GM18867 (cell line): ENCODE results near the gene DMRTB1.

ENCODE experiments used
- ATAC-seq: cut with Tn5 transposase; IDR thresholded peaks from one replicate; pipeline ENCODE4 v1.9.1; 2021; ENCODE audit warnings: mild to moderate bottlenecking, moderate library complexity; ENCODE audit not compliant: unreplicated experiment

DMRTB1 gene

DNA sequence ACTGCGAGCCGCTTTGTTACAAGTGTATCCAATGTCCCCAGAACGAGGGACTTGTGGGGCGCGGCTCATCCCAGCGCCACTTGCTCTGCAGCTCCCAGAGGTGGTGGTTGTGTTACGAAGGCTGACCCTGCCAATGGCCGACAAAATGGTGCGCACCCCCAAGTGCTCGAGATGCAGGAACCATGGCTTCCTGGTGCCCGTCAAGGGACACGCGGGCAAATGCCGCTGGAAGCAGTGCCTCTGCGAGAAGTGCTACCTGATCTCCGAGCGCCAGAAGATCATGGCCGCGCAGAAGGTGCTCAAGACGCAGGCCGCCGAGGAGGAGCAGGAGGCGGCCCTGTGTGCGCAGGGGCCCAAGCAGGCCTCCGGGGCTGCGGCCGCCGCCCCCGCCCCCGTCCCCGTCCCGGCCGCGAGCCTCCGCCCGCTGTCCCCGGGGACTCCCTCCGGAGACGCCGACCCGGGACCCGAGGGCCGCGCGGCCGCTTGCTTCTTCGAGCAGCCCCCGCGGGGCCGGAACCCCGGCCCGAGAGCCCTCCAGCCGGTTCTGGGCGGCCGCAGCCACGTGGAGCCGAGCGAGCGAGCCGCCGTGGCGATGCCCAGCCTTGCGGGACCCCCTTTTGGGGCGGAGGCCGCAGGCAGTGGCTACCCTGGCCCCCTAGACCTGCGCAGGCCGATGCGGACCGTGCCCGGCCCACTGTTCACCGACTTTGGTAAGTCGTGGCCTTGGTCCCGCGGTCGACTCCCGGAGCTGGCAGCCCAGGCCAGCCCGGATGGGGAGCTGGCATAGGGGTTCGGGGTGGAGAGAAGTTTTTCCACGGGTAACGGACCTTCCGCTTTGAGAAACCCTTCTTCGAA, at the start of gene DMRTB1:
TSS of gene DMRTB1 (plus strand) at position 79 of the 855 bp plus-strand sequence. CDS start at position 134, 55 bp downstream.
- no peak for ATAC-seq

DNA sequence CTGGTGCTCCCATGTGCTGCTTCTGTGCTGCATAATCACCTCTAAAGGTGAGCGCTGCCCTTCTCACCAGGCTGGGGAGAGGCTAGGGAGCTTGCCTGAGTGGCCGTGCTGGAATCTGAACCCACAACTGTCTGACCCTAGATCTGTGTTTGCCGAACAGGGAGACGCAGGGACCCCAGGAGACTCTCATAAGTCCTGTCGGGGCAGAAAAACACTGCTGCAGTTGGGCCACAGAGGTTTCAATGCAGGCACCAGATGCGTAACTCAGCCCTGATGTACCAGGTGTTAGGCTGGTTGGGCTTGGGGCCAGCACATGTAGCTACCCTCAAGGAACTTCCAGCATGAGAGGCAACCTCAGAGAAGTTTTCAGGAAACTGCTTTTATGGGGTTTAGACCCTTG, 49.5 kb upstream of the DMRTB1 start:
- peak; percentile 31 for ATAC-seq

DNA sequence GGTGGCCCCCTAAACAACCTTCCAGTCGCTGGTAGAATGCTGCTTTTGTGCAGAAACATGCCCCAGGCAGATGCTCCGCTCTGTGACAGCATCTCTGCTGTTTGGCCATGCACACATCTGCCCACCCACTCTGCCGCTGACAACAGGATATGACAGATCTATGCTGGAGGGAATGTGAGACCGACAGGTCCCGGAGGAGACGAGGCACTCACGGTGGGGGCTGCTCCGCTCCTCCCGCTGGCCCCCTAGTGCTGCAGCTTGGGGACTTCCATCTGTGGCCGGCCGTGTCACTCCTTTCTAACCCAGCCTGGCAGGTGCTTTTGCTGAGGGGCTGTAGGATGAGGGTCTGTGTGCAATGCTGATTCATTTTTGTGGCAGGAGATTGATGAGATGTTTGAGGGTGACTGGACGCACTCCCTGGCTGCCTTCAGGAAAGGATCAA, 49.1 kb upstream of the DMRTB1 start:
- peak; percentile 47 for ATAC-seq

DNA sequence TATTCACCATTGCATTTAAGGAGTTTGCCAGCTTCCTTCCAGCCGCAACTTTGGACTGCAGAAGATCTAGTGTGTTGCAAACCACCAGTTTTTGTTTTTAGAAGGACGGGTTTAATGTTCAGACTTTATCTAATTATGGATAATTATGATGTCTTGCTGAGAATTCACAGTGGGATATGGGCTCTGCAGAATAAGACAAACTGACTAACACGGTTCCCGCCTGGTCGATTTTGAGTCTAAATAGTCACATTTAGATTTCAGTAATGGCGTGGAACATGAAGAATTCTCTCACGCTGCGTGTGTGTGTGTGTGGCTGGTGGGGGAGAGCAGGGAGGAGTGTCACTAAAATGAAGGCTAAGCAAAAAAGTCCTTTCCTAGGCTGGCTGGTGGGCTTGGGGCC, 48.5 kb upstream of the DMRTB1 start:
- ATAC-seq: no peak

DNA sequence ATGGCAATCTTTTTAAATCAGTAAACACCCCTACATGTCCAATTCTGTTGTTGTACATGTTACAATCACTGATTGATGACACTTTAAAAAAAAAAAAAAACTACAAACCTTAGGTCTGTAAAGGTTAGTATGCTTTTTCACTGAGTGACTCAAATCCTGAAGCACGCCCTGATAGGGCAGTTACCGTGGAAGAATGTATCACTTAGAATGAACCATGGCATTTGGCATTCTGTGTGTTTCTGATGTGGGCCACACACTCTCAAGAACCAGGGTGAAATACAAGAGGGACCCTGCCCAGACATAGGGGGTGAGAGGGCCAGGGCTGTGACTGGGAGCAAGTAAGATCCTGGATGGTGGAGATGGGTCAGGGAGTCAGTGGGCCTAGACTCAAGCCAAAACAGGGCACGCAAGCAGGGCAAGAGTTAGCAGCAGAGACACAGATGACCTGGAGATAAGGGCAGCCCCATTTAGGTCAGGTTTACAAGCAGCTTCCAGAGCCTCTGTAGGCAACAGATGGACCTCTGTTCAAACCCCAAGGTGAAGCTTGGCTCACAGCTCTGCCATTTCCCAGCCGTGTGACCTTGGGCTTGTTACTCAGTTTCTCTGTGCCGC, 47.6 kb upstream of the DMRTB1 start:
- ATAC-seq: no peak

DNA sequence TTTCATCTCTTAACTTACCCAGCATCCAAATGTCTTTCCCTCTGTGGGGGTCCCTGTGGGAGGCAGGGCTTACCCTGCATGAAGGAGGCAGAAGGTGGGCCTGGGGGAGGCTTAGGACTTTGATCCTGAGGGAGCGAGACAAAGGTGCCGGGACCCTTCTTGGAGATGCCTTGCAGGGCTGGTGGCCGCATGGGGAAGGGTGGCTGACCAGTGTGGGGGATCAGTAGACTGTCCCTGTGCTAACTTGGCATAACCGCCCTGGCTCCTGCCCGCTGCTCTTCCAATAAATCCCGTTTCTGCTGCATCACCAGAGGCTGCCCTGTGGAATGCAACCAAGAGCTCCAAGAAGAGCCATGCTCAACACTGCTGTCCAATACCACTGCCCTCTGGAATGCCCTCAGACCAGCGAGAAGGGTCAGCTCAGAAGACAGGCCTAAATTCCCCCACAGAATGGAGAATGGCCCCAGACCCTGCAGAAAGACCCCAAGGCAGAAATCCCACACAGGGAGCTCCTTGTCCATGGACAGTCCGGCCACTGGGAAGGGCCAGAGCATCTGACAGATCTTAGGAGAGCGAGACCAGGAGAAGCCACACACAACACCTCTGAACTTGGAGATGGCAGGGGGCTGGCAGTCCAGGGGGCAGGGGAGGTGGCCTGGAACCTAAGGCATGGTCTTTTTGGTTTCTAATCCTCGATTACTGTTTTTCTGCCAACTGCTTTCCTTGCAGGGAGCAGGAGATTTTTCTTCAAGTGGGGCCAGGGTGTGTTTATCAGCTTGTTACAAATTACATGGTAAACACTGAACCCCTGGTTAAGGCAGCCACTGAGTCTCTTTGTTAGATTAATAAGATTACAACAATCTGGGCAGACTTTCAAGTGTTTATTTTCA, 46.7 kb upstream of the DMRTB1 start:
- no peak for ATAC-seq

DNA sequence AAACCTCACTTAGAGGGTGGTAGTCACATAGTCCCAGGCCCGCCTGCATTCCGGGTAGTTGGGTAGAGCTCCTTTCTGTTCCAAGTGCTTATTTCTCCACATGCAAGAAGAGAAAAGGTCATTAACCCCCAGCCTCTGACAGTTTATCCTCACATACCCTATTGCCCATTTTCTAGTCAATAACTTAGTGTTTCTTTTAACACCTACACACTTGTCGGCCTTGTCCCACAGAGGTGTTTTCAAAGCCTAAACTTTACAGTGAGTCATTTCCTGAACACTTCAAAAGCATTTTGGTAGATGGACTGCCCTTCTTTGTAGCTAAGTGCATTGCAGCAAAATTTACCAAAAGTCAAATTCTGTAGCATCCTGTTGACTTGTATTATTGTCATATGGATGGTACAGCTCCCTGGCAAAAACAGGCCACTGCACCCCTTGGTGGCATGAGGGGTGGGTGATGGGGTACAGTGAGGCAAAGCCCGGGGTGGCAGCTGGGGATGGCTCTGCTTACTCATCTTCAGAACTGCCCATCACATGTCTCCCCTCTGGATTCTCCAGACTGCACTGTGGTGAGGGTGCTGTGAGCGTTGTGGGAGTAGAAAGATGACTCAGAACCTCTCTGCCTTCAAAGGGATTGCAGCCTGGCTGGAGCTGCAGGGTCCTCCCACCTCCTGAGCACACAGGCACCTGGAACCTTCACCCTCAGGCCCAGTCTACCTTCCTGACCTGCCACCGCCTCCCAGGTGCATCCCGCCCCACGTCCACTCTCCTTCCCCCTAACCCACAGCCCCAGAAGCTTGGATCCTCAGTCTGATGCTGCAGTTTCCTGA, 45.8 kb upstream of the DMRTB1 start:
- peak; percentile 36 for ATAC-seq

DNA sequence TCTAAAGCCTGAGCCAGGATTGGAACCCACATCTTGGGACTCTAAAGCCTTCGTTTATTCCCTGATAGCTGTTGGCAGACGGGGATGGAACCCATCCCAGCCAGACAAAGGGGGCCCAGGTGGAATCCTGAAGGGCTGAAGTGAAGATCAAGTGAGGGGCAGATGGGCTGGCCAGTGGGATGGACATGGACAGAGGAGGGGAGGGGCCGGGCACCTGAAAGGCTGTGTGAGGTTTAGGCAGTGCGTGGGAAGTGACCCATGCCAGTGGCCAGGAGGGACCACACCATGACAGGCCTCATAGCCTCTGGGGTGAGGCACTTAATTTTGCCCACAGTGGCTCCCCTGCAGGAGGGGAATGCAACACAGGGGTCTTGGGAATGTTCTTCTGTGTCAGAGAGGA, 44.6 kb upstream of the DMRTB1 start:
- ATAC-seq: no peak

DNA sequence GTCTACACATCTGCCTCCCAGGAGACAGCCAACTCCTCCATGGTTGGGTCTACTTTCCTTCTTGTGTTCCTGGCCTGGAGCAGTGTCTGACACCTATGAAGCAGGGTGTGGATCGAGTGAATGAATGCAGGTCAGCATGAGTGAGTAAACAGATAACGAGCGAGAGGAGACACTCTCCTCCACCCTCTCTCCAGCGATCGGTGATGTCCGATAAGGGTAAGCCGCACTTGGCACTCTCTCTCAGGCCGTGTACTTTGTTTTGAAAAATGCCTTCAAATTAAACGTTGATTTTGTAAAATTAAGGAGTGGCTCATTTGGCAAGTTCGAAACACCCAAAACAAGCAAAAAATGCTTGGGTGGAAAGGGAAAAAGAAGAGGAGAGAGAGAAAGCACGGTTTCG, 43.8 kb upstream of the DMRTB1 start:
- no peak for ATAC-seq

DNA sequence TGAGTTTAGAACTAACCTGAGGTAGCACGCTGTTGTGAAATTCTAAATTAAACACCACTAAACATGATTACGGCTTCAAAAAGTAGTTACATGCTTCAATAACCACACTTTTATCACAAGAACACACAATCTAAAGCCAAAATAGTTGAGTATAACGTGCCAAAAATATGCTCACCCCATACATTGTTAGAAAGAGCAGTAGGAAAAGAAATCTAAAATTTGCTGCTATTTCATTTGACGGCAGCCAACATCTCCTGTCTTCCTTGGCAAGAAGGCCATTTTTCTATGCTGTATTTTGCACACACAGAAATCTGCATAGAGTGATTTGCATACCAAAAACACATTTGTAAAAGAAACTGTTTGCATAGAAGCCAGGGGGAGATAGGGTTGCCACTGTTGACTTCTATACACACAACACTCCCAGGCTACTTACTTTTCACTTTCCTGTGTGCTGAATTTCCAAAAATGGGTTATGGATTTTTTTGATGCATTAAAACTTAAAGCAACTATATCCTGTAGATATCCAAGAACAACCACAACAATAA, 42.9 kb upstream of the DMRTB1 start:
- no peak for ATAC-seq

DNA sequence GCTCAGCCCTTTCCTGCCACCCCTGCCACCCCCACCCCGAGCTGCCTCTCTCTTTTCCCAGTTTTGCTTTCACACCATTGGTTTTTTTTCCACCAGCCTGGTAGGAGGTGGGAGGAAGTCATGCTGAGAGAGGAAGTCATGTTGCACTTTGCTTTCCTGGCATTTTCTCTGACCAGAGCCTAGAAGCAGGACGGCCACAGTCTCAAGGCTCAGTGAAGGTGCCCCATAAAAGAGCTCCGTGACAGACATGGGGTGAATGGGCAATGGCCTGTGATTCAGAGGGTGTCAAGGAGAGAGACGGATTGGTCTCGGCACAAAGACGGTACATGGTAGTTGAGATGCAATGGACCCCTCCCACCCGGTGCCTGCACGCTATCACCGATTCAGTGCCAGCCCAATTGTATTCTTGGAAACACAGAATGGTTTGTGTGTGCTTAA, 42.1 kb upstream of the DMRTB1 start:
- no peak for ATAC-seq

DNA sequence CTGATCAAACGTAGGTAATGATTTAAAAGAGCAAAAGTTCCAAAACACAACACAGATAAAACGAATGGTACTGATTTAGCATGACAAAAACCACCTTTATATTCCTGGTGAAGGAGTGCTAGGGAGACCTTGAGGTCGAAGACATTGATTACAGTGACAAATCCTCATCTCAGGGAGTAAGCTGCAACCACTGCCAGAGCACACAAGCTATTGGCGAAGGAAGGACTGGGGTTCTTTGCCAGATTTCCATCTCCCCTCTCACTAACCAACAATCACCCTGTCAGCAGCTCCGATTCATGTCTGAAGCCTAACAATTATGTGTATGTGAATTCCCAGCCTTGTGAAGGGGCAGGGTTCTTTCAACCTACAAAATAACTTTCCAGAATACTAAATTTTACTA, 40.2 kb upstream of the DMRTB1 start:
- no peak for ATAC-seq

DNA sequence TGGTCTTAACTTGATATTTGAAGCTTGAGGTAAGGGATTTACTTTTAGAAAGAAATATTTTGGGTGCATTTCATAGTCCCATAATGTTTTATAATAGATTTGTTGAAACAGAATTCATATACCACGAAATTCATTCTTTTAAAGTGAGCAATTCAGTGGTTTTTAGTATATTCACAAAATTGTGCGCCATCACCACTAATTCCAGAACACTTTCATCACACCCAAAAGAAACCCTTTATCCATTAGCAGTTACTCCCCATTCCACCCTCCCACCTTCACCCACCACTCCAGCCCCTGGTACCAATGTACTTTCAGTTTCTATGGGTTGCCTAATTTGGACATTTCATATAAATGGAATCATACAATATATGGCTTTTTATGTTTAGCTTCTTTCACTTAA, 38.9 kb upstream of the DMRTB1 start:
- no peak for ATAC-seq

DNA sequence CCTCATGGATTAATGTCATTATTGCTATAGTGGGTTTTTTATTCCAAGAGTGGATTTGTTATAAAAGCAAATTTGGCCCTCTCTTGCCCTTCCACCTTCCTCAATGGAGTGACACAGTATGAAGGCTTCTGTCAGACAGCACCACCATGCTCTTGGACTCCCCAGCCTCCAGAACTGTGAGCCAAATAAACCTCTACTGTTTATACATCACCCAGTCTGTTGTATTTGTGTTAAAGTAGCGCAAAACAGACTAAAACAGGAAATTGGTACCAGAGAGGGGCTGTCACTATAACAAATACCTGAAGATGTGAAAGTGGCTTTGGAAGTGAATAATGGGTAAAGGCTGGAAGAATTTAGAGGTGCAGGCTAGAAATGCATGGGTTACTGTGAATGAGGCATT, 38.0 kb upstream of the DMRTB1 start:
- ATAC-seq: no peak

DNA sequence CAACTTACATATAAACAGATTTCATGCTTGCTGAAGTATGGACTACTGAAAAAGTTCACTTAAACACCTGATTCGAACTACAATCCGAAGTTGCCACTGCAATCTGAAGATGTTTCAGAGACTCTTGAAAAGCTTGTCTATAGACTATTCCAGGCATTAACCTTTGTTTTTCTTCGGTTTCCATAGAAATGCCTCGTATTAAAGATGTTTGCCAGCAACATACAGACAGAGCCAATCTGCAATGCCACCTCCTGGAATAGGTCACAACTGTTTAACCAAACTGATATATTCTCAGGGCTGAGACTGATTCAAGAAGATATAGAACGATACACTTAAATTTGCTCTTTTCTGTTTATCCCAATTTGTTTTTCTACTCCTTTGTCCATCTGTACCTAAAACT, 28.9 kb upstream of the DMRTB1 start:
- ATAC-seq: no peak

DNA sequence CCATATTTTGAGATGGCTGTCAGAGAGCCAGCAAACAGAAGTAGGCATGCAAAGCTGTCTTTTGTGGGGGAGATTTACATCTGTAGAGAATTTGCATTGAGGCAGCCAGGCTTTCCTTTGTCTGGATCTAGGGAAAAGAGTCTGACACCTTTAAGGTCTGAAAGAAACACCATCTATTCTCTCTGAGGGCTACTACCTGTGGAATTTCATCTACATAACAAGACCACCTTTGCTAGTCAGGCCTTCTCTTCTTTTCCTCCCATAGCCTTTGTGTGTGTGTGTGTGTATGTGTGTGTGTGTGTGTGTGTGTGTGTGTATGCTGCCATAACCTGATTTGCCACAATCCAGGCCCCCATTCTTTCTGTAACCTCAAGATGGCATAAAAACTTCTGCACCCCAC, 28.4 kb upstream of the DMRTB1 start:
- no peak for ATAC-seq

DNA sequence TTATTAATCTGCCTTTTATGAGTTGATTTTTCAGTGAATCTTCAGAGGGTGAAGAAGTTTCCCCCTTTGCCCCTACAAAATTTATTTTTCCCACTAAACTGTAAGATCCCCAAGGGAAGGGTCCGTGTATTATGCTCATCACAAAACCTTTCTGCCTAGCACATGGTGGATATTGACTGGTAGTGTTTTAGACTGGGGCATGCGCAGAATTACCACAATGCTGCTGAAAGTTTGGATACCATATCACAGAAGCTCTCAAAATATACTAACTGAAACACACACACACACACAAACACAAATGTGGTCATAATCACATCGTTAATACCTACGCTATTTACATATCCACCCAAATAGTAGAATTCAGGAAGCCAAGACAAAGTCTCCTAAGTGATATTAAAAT, 28.0 kb upstream of the DMRTB1 start:
- no peak for ATAC-seq

DNA sequence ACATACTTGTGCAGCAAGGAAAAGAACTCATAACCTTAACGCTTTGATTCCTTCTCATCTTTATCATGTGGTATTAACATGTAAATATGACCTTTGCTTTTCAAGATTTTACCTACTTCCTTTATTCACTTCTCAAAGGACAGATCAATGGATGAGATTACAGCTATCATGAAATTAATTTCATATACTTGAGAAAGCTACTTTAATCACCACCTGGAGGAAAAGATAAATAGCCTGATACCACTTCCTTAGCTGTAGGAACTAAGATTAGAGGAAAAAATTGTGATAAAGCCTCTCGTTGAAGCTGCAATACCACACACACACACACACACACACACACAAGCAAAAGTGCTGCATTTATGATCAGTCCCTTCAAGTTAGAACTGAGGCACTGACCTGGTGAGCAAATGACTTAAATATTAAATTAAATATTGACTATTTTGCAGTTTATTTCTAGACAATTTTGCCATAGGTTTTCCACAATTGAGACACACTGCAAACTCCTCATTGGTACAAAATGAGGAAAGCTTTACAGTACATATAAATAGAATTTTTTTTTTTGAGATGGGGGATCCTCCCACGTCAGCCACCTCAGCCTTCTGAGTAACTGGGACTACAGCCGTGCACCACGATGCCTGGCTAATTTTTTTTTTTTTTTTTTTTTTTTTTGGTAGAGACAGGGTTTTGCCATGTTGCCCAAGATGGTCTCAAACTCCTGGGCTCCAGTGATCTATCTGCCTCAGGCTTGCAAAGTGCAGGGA, 27.2 kb upstream of the DMRTB1 start:
- no peak for ATAC-seq

DNA sequence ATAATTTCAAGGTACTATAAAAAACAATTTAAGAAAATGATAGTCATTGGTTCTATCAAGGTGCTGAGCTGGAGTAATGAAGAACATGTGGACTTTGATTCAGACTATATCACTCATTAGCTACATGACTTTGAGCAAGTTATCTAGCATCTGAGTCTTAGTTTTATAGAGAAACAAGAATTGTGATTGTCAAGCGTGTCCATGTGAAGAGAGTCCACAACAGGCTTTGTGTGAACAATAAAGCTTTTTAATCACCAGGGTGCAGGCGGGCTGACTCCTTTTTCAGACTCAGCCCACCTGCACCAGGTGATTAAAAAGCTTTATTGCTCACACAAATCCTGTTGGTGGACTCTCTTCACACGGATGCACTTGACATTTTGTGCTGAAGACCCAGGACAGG, 26.6 kb upstream of the DMRTB1 start:
- no peak for ATAC-seq
